ENCODE results near the gene EVPLL.
"Not testable (repeated sequence)": the region's sequence is repeated elsewhere in the genome, so short reads cannot be mapped to it uniquely, and the experiment has no call there.

EVPLL gene

DNA sequence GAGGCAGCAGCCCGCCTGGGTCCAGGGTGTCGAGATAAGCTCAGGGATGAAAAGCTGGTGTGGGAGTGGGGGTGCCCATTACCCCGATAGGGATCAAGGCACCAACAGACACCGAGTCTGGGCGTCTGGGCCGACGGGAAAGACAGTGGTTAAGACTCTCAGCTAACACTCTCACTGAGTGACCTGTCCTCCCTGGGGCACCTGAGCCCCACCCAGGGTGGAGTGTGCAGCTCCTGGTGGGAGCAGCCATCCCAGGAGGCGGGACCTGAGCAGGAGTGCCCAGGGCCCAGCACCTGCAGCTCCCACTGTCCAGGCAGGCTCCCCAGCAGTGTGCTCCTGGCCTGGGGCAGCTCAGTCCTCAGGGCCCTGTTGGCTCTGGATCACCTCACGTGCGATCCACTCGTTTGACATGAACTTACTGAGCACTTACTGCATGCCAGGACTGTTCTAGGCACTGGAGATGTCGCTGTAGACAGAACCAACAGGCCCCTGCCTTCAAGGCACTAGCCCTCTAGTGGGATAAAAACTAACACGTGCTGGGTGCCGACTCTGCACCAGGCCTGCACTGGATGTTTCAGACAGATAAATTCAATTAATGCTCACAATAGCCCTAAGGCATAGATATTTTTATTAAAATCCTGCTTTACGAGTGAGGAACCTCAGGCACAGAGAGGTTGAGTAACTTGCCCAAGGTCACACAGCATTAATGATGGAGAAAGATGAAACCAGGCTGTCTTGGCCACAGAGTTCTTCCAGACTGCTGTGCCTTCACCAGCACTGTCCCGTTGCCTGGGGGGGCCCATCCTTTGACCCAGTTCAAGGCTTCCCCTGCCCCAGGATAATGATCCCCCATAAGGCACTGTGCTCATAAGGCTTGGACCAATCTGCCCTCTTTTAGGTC lies 1.9 kb downstream of the EVPLL start:
- TF ChIP-seq CTCF (conservative IDR thresholded peaks at IDR 0.05; ENCODE audit: control insufficient read depth, insufficient read depth, low read depth, low read length) = no peak
- no peak overlapping the region for H3K4me3 ChIP-seq (ENCODE audit: control insufficient read depth, low read depth, low read length)
- DNase-seq (ENCODE audit: low read depth) = no peak

GRCh38 chr17:18380471-18381157 lies 3.0 kb downstream of the EVPLL start:
- no peak for TF ChIP-seq CTCF (conservative IDR thresholded peaks at IDR 0.05; ENCODE audit: control insufficient read depth, insufficient read depth, low read depth, low read length)
- H3K4me3 ChIP-seq (ENCODE audit: control insufficient read depth, low read depth, low read length) = no peak overlapping the region

GRCh38 chr17:18381158-18381952 lies 3.8 kb downstream of the EVPLL start:
- DNase-seq (ENCODE audit: low read depth) = no peak
- no peak for TF ChIP-seq CTCF (conservative IDR thresholded peaks at IDR 0.05; ENCODE audit: control insufficient read depth, insufficient read depth, low read depth, low read length)
- no peak overlapping the region for H3K4me3 ChIP-seq (ENCODE audit: control insufficient read depth, low read depth, low read length)

More at GRCh38 chr17:18380471-18381157, 3.0 kb downstream of the EVPLL start:
- DNase-seq (ENCODE audit: low read depth) = no peak

DNA sequence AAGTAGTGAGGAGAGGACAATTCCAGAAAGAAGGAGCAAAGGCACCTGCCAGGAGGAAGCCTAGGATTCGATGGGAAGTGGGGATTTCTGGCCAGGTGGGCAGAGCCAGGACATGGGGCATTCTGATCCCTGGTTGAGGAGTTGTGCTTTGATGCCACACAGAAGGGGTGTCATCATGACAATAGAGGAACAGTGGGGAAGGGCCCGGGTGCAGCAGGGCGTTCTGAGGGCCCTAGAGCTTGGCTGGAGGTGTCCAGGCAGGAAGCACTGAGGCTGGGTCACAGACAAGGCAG lies 4.3 kb downstream of the EVPLL start:
- no peak overlapping the region for H3K4me3 ChIP-seq (ENCODE audit: control insufficient read depth, low read depth, low read length)
- TF ChIP-seq CTCF (conservative IDR thresholded peaks at IDR 0.05; ENCODE audit: control insufficient read depth, insufficient read depth, low read depth, low read length) = no peak
- no peak for DNase-seq (ENCODE audit: low read depth)

- H3K4me3 ChIP-seq (ENCODE audit: control insufficient read depth, low read depth, low read length) = no peak overlapping the region
- no peak for TF ChIP-seq CTCF (conservative IDR thresholded peaks at IDR 0.05; ENCODE audit: control insufficient read depth, insufficient read depth, low read depth, low read length)
- no peak for DNase-seq (ENCODE audit: low read depth)
Measured at GRCh38 chr17:18382441-18383078, 5.0 kb downstream of the EVPLL start.

DNA sequence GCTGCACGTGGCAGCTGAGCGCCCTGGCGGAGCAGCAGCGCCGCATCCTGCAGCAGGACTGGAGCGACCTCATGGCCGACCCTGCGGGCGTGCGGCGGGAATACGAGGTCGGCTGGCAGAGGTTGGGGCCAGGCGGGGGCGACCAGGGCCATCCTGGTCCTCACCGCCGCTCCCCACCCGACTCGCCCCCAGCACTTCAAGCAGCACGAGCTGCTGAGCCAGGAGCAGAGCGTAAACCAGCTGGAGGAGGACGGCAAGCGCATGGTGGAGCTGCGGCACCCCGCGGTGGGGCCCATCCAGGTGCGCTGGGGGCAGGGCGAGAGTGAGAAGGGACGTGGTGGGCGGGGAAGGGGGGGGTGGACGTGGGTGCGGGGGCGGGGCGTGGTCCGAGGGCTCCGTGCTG lies 5.5 kb downstream of the EVPLL start:
- not testable (repeated sequence) for H3K4me3 ChIP-seq (ENCODE audit: control insufficient read depth, low read depth, low read length); DNase-seq (ENCODE audit: low read depth)

GRCh38 chr17:18384271-18384670 lies 6.7 kb downstream of the EVPLL start:
- H3K4me3 ChIP-seq (ENCODE audit: control insufficient read depth, low read depth, low read length); DNase-seq (ENCODE audit: low read depth): not testable (repeated sequence)

DNA sequence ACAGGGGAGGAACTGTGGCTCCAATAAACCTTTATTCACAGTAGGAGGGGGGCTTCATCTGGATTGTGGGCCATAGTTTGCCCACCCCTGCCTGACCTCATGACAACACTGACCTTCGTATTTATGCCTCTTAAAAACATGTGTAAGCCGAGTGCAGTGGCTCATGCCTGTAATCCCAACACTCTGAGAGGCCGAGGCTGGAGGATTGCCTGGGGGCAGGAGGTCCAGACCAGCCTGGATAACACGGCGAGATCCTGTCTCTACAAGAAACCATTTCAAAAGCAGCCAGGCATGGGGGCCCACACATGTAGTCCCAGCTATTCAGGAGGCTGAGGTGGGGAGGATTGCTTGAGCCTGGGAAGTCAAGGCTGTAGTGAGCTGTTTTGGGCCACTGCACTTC lies 10.0 kb downstream of the EVPLL start:
- not testable (repeated sequence) for DNase-seq (ENCODE audit: low read depth); H3K4me3 ChIP-seq (ENCODE audit: control insufficient read depth, low read depth, low read length)

GRCh38 chr17:18388266-18388665 lies 10.7 kb downstream of the EVPLL start:
- not testable (repeated sequence) for DNase-seq (ENCODE audit: low read depth); H3K4me3 ChIP-seq (ENCODE audit: control insufficient read depth, low read depth, low read length)

- not testable (repeated sequence) for DNase-seq (ENCODE audit: low read depth)
Measured at GRCh38 chr17:18388728-18389127, 11.2 kb downstream of the EVPLL start.

More at GRCh38 chr17:18388728-18389127, 11.2 kb downstream of the EVPLL start:
- not testable (repeated sequence) for H3K4me3 ChIP-seq (ENCODE audit: control insufficient read depth, low read depth, low read length)

Measured in fibroblast of mammary gland (primary cell).